Colonic mucosa (tissue), 4 donors: Measurements from ENCODE around the gene ENG. TPM values are rescaled to one million over a fixed set of nuclear protein-coding genes. Genes with fewer than 3 reads are reported as not detected.
"Not testable (repeated sequence)": the region's sequence is repeated elsewhere in the genome, so short reads cannot be mapped to it uniquely, and the experiment has no call there.

Experiments used
- DNase-seq: peaks from one replicate; pipeline ENCODE4 v3.0.0-alpha.2; 2020
- H3K27ac ChIP-seq: fragments of 200-600 bp; one replicate; pipeline ENCODE4 v1.8.0; 2021
- H3K27me3 ChIP-seq: fragments of 200-600 bp; one replicate; pipeline ENCODE4 v1.8.0; 2021
- H3K36me3 ChIP-seq: fragments of 200-600 bp; one replicate; pipeline ENCODE4 v1.8.0; 2021
- H3K4me1 ChIP-seq: fragments of 200-600 bp; one replicate; pipeline ENCODE4 v1.8.0; 2021; ENCODE audit warnings: mild to moderate bottlenecking
- H3K4me3 ChIP-seq: fragments of 200-600 bp; one replicate; pipeline ENCODE4 v1.8.0; 2021
- H3K9ac ChIP-seq, 2 donors: one replicate each; pipeline ENCODE4 v1.7.0; 2013; ENCODE audit warnings: control low read depth in 2 of 2, low read depth in 2 of 2, low read length in 2 of 2
- H3K9me3 ChIP-seq: fragments of 200-600 bp; one replicate; pipeline ENCODE4 v1.8.0; 2021
- CTCF ChIP-seq: fragments of 200-600 bp; IDR thresholded peaks from one replicate; pipeline ENCODE4 v1.8.0; 2022; ENCODE audit warnings: antibody characterized with exemption, mild to moderate bottlenecking
- intact Hi-C: fragments of 100-400 bp; cut with DNase I; formaldehyde crosslinking; loops from one replicate; pipeline ENCODE4 v1.14.1; 2022
- total RNA-seq, 2 donors: library from RNA; stranded (reverse); fragmentation: NEBNext Ultra II Directional in 1 of 2; extraction: Animal tissue kit (Norgen Biotek cat#: 25700) in 1 of 2; gene quantifications; one replicate each; pipeline ENCODE4 v1.2.1, GENCODE V29; 2021
- donor health status: healthy.
- donor health status: DM: no; HTN: no; CAD: no.
- donor health status: DM: no; HTN: no; CAD: no.

Gene ENG
- total RNA-seq, 2 donors from 2014 or later: 15.4 to 34.5 TPM

GRCh38 chr9:127884427-127884911 is 30.0 kb upstream of the ENG start:
- Histone ChIP-seq H3K36me3 (peaks cover 14% of the 10 kb centered on the region), H3K27me3 (no peaks in the 10 kb centered on the region), H3K27ac (no peak overlapping the region), H3K4me3 (no peak overlapping the region), H3K9me3 (no peaks in the 10 kb centered on the region), H3K9ac (peak overlapping the region in 1 of 2 donors; percentile 24), H3K4me1 (no peaks in the 10 kb centered on the region)
- no peak for TF ChIP-seq CTCF
- intact Hi-C loops: no loop called here
- no peak for DNase-seq

- no peak for DNase-seq
- Histone ChIP-seq H3K36me3 (peaks cover 14% of the 10 kb centered on the region), H3K9ac (no peak overlapping the region), H3K27me3 (no peaks in the 10 kb centered on the region), H3K4me3 (no peak overlapping the region), H3K9me3 (no peaks in the 10 kb centered on the region), H3K4me1 (no peaks in the 10 kb centered on the region), H3K27ac (no peak overlapping the region)
- no peak for TF ChIP-seq CTCF
- intact Hi-C loops: no loop called here
Observed at GRCh38 chr9:127883959-127884358, 29.5 kb upstream of the ENG start.

- H3K36me3 ChIP-seq, H3K4me1 ChIP-seq, intact Hi-C loops, H3K9me3 ChIP-seq, H3K27ac ChIP-seq, H3K4me3 ChIP-seq, H3K27me3 ChIP-seq, H3K9ac ChIP-seq, DNase-seq: not testable (repeated sequence)
Observed at GRCh38 chr9:127881715-127882114, 27.3 kb upstream of the ENG start.

DNA sequence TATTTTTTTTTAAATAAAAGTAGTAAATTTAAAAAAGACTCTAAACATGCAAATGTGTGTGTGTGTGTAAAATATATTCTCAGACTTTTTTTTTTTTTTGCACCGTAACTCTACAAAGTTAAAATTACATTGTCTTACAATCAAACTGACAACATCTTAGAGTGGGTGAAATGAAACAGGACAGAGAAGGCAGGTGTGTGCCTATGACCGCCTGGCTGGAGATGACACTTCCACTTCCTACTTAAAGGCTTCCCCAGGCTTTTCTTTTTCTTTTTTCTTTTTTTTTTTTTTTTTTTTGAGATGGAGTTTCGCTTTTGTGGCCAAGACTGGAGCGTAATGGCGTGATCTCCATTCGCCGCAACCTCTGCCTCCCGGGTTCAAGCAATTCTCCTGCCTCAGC is 25.7 kb upstream of the ENG start:
- H3K4me3 ChIP-seq: no peak overlapping the region
- no peak overlapping the region for H3K9ac ChIP-seq
- TF ChIP-seq CTCF: no peak
- no peak overlapping the region for H3K27ac ChIP-seq
- no peaks in the 10 kb centered on the region for H3K27me3 ChIP-seq
- H3K4me1 ChIP-seq: peaks cover 11% of the 10 kb centered on the region
- no peaks in the 10 kb centered on the region for H3K9me3 ChIP-seq
- no peaks in the 10 kb centered on the region for H3K36me3 ChIP-seq
- no peak for DNase-seq
- intact Hi-C loops: no loop called here

- Histone ChIP-seq H3K27me3 (no peaks in the 10 kb centered on the region), H3K4me3 (no peak overlapping the region), H3K27ac (no peak overlapping the region), H3K9ac (no peak overlapping the region), H3K36me3 (no peaks in the 10 kb centered on the region), H3K4me1 (peaks cover 23% of the 10 kb centered on the region), H3K9me3 (no peaks in the 10 kb centered on the region)
- no peak for TF ChIP-seq CTCF
- no peak for DNase-seq
- intact Hi-C loops: loop anchor here (10.0 kb wide), 1 partner anchor 74 kb away; the partner anchor contains the start of gene FPGS
Observed at GRCh38 chr9:127878652-127879390, 24.4 kb upstream of the ENG start.

GRCh38 chr9:127878001-127878651 is 23.7 kb upstream of the ENG start:
- DNase-seq: no peak
- Histone ChIP-seq H3K4me3 (peak overlapping the region; percentile 51), H3K36me3 (no peaks in the 10 kb centered on the region), H3K27me3 (no peaks in the 10 kb centered on the region), H3K9me3 (no peaks in the 10 kb centered on the region), H3K9ac (peak overlapping the region; percentile 58 to 70), H3K4me1 (peaks cover 23% of the 10 kb centered on the region), H3K27ac (peak overlapping the region; percentile 56)
- intact Hi-C loops: loop anchor here (10.0 kb wide), 1 partner anchor 73 kb away; the partner anchor contains the start of gene FPGS
- no peak for TF ChIP-seq CTCF
